OCI-LY1 (cell line): ENCODE results near the gene FAN1.

Experiments
- CTCF ChIP-seq: fragments of 200-600 bp; sonication (generic), shearing (Covaris generic); IDR thresholded peaks from 2 replicates; pipeline ENCODE4 v1.5.1; 2017; ENCODE audit warnings: mild to moderate bottlenecking, antibody characterized with exemption, low read length, moderate library complexity, mixed read lengths
- EZH2 ChIP-seq: fragments of 200-600 bp; sonication (generic), shearing (Covaris generic); IDR thresholded peaks from 2 replicates; pipeline ENCODE4 v1.8.0; 2017; ENCODE audit warnings: borderline replicate concordance, mixed run types, mild to moderate bottlenecking, antibody characterized with exemption, low read length, moderate library complexity, mixed read lengths

GRCh38 chr15:30954674-30955073, 51.0 kb downstream of the FAN1 start:
- TF ChIP-seq CTCF (no peak), EZH2 (no peak)
